HG03025 (cell line): Measurements from ENCODE around the gene DOCK4.

ENCODE experiments used
- ATAC-seq: cut with Tn5 transposase; IDR thresholded peaks from one replicate; pipeline ENCODE4 v1.9.1; 2021; ENCODE audit warnings: mild to moderate bottlenecking, moderate library complexity; ENCODE audit not compliant: unreplicated experiment, low FRiP score

The DOCK4 gene

DNA sequence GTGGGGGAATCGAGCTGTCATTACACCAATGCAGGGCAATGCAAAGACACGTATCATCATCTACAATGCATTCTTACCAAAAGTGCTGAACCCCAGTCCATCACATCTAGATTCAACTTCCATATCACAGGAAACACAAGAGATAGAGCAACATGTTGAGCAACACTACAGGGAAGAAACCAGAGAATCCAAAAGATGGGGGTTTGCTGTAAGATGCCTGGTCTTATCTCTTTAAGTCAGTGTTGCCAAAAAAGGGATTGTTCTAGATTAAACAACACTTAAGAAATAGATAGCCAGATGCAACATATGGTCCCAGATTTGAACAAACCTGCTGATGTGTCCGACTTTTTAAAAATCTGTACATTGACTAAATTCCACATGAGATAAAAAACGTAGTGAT lies 328.3 kb downstream of the DOCK4 start:
- no peak for ATAC-seq

DNA sequence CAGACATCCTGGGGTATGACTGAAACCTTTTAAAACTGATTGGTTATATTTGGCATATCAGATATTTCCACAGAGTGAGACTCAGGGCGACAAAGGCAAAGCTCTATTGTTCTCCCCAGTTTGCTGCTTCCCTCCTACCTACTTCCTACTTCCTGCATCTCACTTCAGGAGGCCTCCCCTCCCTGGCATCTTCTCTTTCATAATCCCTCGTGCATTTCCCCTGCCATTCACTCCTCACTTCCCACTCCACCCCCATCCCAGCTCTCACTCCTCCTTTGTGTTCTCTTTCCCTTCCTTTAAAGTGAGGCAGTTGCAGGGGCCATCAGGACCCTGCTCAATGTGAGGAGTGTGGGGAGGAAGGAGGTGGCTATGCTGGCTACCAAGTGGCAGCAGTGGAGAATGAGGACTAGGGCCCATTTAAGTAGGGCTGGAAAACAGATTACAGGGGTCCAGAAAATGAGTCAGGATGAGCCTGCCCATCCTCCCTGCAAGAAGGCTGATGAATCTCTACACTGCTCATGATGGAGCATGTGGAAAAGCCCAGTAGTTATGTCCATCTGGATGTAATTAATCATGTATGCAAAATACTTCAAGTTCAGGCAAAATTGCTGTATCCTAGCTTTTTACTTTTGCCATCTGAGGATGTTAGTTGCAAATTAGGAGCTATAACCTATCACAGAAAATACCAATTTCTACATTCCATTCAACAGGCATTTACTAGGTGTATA lies 332.1 kb downstream of the DOCK4 start:
- no peak for ATAC-seq

DNA sequence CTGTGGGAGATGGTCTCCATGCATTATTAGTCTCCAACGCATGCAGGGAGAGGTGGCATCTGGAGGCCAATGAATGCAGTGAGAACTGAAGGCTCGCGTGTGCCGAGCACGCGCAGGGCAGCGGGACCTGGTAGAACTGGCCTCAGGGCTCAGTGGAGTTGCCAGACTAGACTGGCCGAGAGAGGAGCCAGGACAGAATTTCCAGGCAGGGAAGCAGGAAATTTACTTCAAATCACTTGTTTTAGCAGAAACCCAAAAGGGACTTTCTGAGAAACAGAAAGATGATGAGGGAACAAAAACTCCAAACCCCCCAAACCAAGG lies 332.9 kb downstream of the DOCK4 start:
- no peak for ATAC-seq

DNA sequence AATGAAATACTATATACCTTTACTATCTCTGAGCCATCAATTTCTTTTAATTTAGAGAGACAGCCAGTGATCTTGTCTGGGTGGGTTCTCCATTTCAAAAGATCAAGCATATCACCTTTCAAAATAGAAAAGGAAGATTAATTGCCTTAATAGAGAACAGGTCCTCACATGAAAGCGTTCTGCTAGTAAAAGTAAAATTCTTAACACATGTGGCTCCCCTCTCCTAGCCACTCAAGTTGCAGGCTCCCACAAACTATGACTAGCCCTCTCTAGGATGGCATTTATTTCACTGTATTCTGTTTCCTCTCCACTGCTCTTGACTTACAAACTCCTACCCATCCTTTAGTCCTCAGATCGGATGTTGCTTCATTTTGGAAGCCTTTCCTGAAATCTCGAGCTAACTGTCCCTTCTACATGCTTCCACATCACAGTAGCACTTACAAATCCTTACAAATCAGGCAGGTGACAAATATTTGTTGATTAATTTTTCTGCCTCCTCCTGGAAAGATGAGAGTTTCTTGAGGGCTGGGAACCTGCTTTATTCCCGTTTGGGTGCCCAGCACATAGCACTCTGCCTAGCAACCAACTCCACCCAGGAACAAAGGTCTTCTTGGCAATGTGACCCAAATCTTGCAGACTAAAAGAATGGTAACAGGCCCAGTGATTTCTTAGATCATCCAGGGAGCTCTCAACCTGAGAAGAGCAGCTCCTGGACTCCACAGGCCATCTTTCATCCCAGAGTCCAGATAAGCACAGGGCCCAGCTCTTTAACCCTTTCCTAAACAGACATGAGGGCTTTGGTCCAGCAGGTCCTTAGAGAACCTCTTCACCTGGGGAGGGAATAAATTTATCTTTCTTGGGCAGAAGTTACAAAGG lies 333.5 kb downstream of the DOCK4 start:
- ATAC-seq, result no peak

DNA sequence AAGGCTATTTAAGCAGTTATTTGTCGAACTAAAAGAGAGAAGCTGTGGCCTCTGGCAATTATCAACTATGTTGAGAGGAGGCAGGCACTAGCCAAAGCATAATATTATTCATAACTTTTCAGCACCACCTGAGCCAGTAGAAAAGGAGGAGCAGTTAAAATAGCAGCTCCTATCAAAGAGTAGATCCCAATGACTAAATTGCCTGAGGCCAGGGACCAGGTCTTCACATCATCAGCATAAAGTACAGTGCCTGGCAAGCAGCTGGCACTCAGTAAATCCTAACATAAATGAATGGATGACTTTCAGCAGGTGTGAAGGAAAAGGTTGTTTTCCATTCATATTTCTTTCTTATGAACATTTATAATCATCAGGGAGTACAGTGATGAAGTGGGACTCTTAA lies 334.9 kb downstream of the DOCK4 start:
- ATAC-seq, result no peak

DNA sequence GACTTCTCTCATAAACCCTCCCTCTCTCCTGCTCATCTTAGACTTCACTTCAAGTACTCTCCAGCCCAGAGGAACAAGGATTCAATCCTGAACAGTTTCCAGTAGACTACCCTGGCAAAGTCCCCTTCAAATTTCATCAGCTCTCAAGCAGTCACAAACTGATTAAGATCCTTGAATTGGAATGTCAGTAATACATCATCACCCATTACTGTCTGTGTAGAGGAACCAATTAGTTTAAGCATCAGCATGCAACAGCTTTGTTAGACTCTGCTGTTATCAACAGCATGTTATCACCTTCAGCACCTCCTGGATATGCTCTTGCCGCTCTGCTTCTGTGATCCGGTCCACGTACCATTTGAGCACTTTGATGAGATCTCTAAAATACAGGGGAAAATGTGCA lies 336.9 kb downstream of the DOCK4 start:
- ATAC-seq, result no peak

DNA sequence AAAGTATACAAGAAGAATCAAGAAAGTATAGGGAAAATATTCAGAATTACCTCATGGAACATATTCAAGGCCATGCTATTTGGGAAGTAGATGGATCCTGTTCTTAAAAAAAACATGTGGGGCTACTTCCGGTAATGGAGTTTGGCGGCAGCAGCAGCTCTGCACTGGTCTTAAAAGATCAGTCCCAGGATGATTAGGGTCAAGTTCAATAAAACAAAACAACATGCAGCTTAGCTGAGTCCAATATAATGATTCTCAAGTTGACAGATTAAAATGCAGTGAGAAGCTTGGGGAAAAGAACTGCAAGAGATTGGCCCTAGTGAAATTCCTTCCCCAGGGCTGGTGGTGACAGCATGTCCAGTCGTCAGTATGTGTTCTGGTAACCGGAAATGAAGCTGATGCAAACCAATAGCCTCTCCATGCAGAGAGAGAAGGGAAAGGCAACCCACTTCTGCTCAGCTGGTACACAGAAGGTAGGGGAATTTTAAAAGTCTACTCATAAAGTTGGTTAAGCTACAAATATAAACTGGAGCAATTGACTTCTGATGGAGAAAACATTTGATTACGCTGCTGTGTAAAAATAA lies 338.8 kb downstream of the DOCK4 start:
- no peak for ATAC-seq

DNA sequence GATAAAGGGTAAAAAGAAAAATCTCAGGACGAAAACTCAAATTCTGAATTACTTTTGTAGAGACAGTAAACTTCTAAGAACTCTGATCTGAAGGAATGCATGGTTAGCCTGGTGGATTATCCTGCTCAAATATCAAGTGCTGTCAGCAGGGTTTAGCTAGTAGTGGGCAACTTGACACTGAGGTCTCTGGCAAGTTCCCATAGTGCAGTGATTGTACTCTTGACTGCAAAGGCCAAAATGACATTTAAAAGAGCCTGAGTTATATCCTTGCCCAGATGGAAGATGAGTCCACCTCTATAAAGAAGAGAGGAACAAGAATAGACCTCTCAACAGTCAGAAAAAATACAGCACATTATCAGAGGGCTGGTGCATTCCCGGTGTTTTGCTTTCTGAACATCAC lies 339.4 kb downstream of the DOCK4 start:
- no peak for ATAC-seq

DNA sequence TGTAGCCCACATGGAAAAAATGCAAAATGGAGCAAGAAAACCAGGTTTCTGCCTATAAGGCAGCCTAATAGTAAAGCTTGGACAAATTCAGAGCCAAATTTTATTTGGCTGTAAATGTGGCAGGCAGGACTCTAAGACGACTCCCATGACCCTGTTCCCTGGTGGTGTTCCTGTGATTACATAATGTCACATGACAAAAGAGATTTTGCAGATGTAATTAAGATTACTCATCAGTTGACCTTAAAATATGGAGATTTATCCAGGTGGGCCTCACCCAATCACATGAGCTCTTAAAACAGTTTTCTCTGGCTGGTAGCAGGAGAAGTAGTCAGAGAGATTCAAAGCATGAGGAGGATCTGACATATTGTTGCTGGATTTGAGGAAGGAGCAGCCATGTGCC lies 340.8 kb downstream of the DOCK4 start:
- ATAC-seq, result no peak

DNA sequence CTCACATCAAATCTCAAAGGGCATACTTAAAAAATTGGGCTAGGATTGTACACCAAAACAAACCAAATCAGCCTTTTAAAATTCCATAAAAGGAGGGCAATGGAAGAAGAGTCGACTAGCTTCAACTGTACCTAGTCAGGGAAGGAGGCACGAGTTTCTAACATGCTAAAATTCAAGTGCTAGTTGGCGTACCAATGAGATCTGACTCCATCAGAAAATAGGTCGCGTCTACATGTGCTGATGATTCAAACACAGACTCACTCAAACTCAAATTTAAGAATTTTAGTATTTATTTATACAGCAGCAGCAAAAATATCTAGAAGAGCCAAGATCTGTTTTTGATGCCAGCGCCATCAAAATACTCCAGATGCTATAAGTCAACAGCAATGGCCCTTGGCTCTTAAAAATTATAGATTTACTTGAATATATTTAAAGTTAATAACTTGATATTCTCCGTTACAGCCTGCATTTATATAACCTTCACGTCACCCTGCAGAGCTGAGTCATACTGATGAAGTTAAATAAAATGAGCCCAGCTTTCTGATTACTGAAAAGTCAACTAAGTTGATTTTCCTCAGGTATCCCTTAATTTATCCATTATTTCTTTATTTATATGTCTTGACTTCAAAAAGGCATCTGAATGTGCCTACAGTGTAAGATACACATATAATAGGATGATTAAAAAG lies 341.8 kb downstream of the DOCK4 start:
- no peak for ATAC-seq

DNA sequence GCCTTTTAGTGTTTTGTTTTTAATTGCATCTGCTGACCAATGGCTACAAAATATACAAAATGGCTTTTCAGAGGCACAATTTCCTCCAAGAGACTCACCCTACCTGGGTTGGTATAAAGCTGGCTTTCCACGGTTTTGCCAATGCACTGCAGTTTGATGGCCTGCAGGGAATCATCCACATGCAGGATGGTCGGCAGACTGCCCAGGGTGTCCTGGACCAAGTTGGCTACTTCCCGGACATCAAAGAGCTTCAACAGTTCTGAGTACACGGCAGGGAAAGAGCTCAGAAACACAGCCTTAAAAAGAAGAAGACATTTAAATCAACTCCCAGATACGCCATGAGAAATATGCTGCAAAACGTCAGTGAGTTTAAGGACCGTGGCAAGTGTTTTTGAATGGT lies 342.9 kb downstream of the DOCK4 start:
- ATAC-seq, result no peak

DNA sequence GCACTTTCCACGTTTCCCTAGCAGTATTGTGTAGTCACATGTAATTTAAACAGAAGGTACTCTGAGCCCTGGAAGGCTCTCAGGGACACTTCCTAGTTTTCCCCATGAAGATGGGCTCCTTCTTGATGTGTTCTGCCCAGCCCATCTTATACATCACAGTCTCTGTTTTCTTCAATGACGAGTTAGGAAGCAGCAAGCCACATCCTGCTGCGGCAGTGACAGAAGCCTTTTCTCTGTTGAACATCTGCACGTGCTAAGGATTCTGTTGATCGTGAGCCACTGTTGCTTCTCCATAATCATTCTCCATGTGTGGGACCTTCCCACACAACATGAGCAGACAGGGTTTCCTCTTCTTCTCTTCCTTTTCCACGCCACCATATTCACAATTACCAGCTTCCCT lies 346.0 kb downstream of the DOCK4 start:
- no peak for ATAC-seq

DNA sequence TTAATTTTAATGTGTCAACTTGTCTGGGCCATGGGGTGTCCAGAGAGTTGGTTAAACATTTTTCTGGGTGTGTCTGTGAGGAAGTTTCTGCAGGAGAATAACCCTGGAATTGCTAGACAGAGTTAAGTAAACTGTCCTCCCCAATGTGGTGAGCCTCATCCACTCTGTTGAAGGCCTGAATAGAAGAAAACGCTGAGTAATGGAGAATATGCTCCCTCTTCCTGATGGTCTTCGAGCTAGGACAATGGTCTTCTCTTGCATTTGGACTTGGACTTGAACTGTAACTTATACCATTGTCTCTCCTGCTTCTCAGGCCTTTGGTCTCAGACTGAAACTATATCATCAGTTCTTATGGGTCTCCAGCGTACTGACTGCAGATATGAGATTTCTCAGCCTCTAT lies 347.9 kb downstream of the DOCK4 start:
- ATAC-seq, result no peak

DNA sequence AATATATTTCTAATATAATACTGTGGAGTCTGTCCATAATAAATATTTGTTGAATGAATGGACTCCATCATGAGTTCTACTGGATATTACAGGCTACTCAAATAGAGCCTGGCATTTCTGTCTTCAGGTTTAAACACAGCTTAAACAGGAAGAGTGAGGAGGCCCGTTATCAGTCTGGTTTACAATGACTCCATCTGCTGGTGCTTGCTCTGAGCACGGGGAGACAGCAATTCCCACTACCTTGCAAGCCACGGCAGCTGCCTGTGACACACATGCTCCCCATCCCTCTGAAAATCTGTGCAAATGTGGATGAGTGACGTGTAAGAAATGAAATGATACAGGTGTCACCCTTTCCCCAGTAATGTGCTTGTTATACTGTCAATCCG lies 350.4 kb downstream of the DOCK4 start:
- ATAC-seq, result no peak

DNA sequence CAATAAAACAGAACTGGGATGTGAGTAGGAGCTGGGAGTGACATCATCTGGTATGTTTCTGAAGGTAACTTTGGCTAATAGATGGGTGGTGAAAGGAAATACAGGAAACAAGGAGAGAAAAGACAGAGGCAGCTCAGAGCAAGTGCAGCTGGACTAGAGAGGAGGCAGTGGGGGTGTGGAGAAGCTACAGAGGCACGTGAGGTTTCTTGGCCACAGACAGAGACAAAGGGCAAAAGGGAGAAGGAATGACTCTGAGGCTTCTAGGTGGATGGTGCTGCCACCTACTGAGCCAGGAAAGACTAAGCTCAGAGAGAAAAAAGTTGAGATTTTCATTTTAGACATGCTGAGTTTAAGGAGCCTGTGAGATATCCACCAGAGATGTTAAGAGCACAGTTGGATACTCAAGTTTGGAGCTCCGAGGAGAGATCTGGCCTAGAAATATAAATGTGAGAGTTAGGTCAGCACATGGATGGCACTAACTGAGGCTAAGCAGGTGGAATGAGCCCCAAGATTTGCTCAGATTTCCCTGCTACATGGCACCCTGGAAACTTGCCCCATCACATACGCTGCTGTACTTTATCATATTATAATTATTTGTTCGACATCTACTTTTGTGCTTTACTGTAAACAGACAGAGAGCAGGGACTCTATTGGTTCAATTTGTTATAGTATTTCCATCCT lies 350.9 kb downstream of the DOCK4 start:
- peak; percentile 64 for ATAC-seq

DNA sequence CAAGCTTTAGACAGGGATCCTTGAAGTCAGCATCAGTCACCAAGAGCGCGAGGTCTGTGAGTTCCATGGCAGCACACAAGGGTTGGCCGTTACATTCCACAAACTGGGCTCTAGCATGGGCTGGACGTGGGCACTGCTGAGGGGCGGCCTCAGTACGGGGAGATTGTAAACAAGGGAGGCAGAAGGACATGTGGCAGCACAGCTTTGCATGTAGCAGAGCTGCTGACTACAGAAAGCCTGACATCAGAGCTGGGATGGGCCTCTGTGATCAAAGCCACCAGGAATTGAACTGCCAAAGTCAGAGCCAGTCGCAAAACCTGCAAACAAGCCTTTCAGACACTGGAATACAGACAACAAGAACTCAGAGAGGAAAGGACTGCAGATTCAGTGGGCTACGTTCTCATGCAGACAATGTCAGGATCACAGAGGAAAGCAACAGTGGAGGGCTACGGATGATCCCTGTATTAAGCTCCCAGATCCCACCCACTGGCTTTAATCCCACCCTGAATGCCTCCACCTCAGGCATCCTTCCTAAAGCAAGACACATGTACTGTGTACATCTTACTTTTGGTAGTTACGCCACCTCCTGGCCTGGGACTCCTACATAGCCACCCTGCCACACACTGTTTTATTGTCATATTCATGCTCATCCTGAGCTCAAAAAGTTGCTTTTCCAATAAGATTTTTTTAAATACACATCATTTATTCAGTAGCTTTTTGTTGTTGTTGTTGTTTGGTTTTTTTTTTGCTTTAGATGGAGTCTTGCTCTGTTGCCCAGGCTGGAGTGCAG lies 352.8 kb downstream of the DOCK4 start:
- ATAC-seq, result no peak

DNA sequence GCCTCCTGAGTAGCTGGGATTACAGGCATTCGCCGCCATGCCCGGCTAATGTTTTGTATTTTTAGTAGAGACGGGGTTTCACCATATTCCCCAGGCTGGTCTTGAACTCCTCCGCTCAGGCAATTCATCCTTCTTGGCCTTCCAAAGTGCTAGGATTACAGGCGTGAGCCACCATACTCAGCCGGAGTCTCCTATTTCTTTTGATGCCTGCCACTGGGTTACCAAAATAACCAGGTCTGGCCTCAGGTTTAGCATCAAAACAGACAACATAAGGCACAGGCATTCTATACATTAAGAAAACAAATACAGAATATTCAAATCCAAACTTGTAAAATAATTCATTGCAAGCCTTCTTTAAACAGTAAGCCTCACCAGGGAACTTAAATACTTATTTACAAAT lies 354.1 kb downstream of the DOCK4 start:
- ATAC-seq, result no peak

DNA sequence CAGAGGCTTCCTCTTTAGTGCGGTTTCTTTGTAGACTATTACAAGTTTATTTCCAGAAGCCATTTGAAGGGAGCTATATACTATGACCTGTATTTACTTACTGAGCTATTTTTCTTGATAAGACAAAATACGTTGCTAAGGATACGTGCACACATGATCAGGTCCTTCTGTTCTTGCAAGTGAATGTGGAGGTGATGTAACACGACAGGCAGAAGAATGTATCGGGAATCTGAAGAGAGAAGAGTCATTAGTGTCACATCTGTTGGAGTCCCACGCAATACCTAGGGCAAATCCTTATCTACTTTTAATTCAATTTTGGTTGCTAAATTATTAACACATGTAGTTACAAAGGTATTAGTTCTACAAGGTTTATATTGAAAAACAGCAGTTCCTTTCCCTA lies 359.3 kb downstream of the DOCK4 start:
- no peak for ATAC-seq

DNA sequence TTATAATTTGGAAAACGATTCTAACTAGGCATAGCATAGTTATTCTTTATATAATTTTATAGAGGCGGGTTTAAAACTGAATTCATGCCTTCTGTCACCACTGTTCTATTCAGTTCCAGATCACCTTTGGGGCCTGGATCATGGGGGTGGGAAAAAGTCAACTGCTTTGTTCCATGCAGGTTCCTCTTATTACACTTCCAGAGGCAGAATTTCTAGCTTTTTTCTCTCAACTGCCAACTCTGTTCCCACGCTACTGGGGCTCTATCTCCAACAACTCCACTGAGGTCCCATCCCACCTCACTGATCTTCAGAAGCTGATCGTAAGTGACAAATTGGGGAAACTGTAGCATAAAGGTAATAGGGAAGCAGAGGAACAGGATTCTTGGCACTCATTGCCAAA lies 360.3 kb downstream of the DOCK4 start:
- no peak for ATAC-seq
